Measurements from ENCODE around the gene B4GALNT4.

DNA sequence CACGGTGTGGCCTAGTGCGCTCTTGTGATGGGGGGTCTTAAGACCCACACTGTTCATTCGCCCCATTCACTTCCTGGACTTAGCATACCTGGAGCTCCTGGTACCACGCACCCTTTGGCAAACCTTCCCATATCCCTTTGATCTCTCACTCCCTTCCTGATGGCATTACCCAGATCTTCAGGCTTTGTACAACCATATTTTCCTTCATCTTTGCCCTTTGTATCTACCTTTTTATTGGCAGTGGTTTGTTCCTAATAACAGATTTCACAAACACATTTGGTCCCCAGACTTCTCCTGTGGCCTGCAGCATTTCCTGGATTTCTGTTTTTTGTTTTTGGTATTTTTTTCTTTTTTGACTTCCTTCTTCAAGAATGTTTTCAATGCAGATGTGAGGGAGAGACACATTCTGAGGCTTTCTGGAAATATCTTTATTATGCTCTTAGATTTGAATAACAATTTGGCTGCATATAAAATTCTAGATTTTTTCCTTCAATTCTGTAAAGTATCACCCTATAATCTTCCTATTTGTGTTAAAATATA is 32.6 kb upstream of the B4GALNT4 start:
- TF ChIP-seq, protein P1, sequence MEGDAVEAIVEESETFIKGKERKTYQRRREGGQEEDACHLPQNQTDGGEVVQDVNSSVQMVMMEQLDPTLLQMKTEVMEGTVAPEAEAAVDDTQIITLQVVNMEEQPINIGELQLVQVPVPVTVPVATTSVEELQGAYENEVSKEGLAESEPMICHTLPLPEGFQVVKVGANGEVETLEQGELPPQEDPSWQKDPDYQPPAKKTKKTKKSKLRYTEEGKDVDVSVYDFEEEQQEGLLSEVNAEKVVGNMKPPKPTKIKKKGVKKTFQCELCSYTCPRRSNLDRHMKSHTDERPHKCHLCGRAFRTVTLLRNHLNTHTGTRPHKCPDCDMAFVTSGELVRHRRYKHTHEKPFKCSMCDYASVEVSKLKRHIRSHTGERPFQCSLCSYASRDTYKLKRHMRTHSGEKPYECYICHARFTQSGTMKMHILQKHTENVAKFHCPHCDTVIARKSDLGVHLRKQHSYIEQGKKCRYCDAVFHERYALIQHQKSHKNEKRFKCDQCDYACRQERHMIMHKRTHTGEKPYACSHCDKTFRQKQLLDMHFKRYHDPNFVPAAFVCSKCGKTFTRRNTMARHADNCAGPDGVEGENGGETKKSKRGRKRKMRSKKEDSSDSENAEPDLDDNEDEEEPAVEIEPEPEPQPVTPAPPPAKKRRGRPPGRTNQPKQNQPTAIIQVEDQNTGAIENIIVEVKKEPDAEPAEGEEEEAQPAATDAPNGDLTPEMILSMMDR (IDR thresholded peaks at IDR 0.05; ENCODE audit: low read depth, low read length, missing input control), result no peak
- TF ChIP-seq YY1 (IDR thresholded peaks at IDR 0.05), result no peak
- TF ChIP-seq TAF1 (conservative IDR thresholded peaks at IDR 0.05), result no peak
